Lung (tissue), 12 donors: ENCODE results near the gene PPM1H. TPM values are rescaled to one million over a fixed set of nuclear protein-coding genes. Genes with fewer than 3 reads are reported as not detected.

ENCODE experiments used
- ATAC-seq: fragments of 200-7000 bp; cut with Tn5 transposase; one replicate; pipeline ENCODE4 v1.9.1; 2020; ENCODE audit warnings: moderate number of reproducible peaks; ENCODE audit not compliant: insufficient read depth, low FRiP score
- DNase-seq, 3 donors: peaks; one replicate each; pipeline ENCODE4 v3.0.0-alpha.2; 2013 to 2017
- H3K27ac ChIP-seq, 2 donors: one replicate each; pipeline ENCODE4 v1.5.1; 2013; ENCODE audit warnings: mild to moderate bottlenecking in 2 of 2, moderate library complexity in 2 of 2, control low read depth in 1 of 2, inconsistent platforms in 1 of 2, low read depth in 1 of 2, low read length in 1 of 2
- H3K27me3 ChIP-seq, 3 donors: one replicate each; pipeline ENCODE4 v1.5.1; 2013; ENCODE audit warnings: low read length in 2 of 3; ENCODE audit not compliant: control insufficient read depth in 3 of 3, insufficient read depth in 3 of 3
- H3K36me3 ChIP-seq, 4 donors: one replicate each; pipeline ENCODE4 v1.5.1; 2013; ENCODE audit warnings: low read length in 4 of 4, mild to moderate bottlenecking in 1 of 4, moderate library complexity in 1 of 4; ENCODE audit not compliant: control insufficient read depth in 4 of 4, insufficient read depth in 4 of 4
- H3K4me1 ChIP-seq, 5 donors: one replicate each; pipeline ENCODE4 v1.5.1; 2013; ENCODE audit warnings: low read length in 5 of 5, mild to moderate bottlenecking in 2 of 5, moderate library complexity in 1 of 5; ENCODE audit not compliant: control insufficient read depth in 5 of 5, insufficient read depth in 5 of 5
- H3K4me3 ChIP-seq: one replicate; pipeline ENCODE4 v1.5.1; 2013; ENCODE audit warnings: mild to moderate bottlenecking, control low read depth, moderate library complexity
- H3K9ac ChIP-seq, 2 donors: one replicate each; pipeline ENCODE4 v1.5.1; 2013; ENCODE audit warnings: low read length in 2 of 2, control low read depth in 1 of 2; ENCODE audit not compliant: insufficient read depth in 1 of 2
- H3K9me3 ChIP-seq, 4 donors: one replicate each; pipeline ENCODE4 v1.5.1; 2013; ENCODE audit warnings: low read length in 3 of 4, mild to moderate bottlenecking in 1 of 4, moderate library complexity in 1 of 4; ENCODE audit not compliant: control insufficient read depth in 4 of 4, insufficient read depth in 3 of 4
- CTCF ChIP-seq: IDR thresholded peaks from 2 replicates; pipeline ENCODE4 v1.5.1; 2012; ENCODE audit warnings: mild to moderate bottlenecking; ENCODE audit errors: control extremely low read depth, extremely low read depth
- WGBS, 2 donors: extraction: QIAGEN DNeasy Blood & Tissue Kit; methylation state at CpG; one replicate each; pipeline ENCODE4 v1.1.7; 2013; 5-methylcytosine and 5-hydroxymethylcytosine counted together
- polyA plus RNA-seq, 2 donors: library from polyadenylated mRNA; stranded (reverse); fragments of 200-250 nt; gene quantifications; one replicate each; pipeline ENCODE4 v1.2.1, GENCODE V29; 2013
- total RNA-seq, 2 donors: library from RNA; depleted of rRNA in 1 of 2; stranded (reverse); fragments of >200 nt in 1 of 2; gene quantifications; one replicate each; pipeline ENCODE4 v1.2.1, GENCODE V29; 2014 to 2021
- donor health status: control.
- donor health status: control.
- donor health status: Bipolar disorder and iron deficiency.
- donor health status: healthy.
- donor health status: DM: yes; HTN: yes; CAD: no.

Gene PPM1H
- total and polyA plus RNA-seq, 4 donors, result 2.0 to 11.2 (median 5.7) TPM

- Histone ChIP-seq H3K27ac (no peak overlapping the region), H3K27me3 (no peaks in the 10 kb centered on the region), H3K36me3 (no peaks in the 10 kb centered on the region), H3K9ac (no peak overlapping the region), H3K4me1 (no peaks in the 10 kb centered on the region), H3K9me3 (no peaks in the 10 kb centered on the region), H3K4me3 (no peak overlapping the region)
- DNase-seq (no peak), ATAC-seq (no peak)
- 92 to 100% methylated on average over 1 of the region's 1 CpG for WGBS, 2 donors
- no peak for TF ChIP-seq CTCF
Measured at GRCh38 chr12:62749586-62749985, 185.4 kb downstream of the PPM1H start.

GRCh38 chr12:62748941-62749468, 185.9 kb downstream of the PPM1H start:
- Histone ChIP-seq H3K36me3 (no peaks in the 10 kb centered on the region), H3K9me3 (no peaks in the 10 kb centered on the region), H3K27me3 (no peaks in the 10 kb centered on the region), H3K4me1 (no peaks in the 10 kb centered on the region), H3K9ac (no peak overlapping the region), H3K4me3 (no peak overlapping the region), H3K27ac (no peak overlapping the region)
- no peak for TF ChIP-seq CTCF
- WGBS, 2 donors, result 86 to 93% methylated on average over 4 of the region's 4 CpGs
- ATAC-seq (no peak), DNase-seq (no peak)

GRCh38 chr12:62744551-62744950, 190.4 kb downstream of the PPM1H start:
- WGBS, 2 donors, result 70 to 78% methylated on average over 5 of the region's 5 CpGs
- H3K9me3 ChIP-seq, result no peaks in the 10 kb centered on the region
- no peaks in the 10 kb centered on the region for H3K4me1 ChIP-seq
- no peak overlapping the region for H3K9ac ChIP-seq
- no peaks in the 10 kb centered on the region for H3K27me3 ChIP-seq
- TF ChIP-seq CTCF, result no peak
- no peak for DNase-seq
- no peaks in the 10 kb centered on the region for H3K36me3 ChIP-seq
- no peak overlapping the region for H3K4me3 ChIP-seq
- peak overlapping the region in 1 of 2 donors; percentile 34 for H3K27ac ChIP-seq
- ATAC-seq, result peak; percentile 47
